ENCODE data around the gene VTN.

DNA sequence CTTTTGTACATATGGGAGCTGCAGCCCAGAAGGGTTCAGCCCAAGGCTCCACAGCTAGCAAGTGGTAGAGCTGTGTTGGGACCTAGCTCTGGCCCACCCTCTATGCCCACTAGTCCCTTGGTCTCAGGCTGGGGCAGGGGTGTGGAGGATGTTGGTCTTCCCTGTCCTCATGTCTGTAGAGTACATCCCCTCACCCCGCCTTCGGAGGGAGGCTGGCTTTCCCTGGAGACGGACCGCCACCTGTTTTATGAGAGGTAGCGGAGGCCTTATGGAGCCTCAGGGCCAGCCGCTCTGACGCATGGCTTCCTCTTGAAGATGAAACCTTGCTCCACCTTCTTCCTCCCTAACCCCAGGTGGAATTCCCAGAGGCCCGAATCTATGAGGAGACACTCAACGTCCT is 26.1 kb downstream of the VTN start:
- TF ChIP-seq, protein P1, sequence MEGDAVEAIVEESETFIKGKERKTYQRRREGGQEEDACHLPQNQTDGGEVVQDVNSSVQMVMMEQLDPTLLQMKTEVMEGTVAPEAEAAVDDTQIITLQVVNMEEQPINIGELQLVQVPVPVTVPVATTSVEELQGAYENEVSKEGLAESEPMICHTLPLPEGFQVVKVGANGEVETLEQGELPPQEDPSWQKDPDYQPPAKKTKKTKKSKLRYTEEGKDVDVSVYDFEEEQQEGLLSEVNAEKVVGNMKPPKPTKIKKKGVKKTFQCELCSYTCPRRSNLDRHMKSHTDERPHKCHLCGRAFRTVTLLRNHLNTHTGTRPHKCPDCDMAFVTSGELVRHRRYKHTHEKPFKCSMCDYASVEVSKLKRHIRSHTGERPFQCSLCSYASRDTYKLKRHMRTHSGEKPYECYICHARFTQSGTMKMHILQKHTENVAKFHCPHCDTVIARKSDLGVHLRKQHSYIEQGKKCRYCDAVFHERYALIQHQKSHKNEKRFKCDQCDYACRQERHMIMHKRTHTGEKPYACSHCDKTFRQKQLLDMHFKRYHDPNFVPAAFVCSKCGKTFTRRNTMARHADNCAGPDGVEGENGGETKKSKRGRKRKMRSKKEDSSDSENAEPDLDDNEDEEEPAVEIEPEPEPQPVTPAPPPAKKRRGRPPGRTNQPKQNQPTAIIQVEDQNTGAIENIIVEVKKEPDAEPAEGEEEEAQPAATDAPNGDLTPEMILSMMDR (IDR thresholded peaks at IDR 0.05) = no peak
- TF ChIP-seq POLR2A (IDR thresholded peaks at IDR 0.05) = no peak
